Measurements from ENCODE around the gene MINK1. TPM values are rescaled to one million over a fixed set of nuclear protein-coding genes. Genes with fewer than 3 reads are reported as not detected.

Gene MINK1
- total and polyA plus RNA-seq, 7 donors, result 8.9 to 23.8 (median 19.2) TPM

GRCh38 chr17:4945944-4946280, 112.8 kb downstream of the MINK1 start:
- DNase-seq, result no peak
- H3K27me3 ChIP-seq (ENCODE audit: insufficient read depth in 3 of 3, low read length in 2 of 3), result no peaks in the 10 kb centered on the region
- intact Hi-C loops (cut with DNase I), result no loop called here
- WGBS, 3 donors, result 6 to 27% (median 24%) methylated on average over 3 to 4 of the region's 4 CpGs
- H3K9me3 ChIP-seq, result no peaks in the 10 kb centered on the region
- ATAC-seq, result no peak
- peaks cover 41% of the 10 kb centered on the region for H3K4me1 ChIP-seq
- H3K4me3 ChIP-seq, result peak overlapping the region; percentile 97
- H3K36me3 ChIP-seq (ENCODE audit: insufficient read depth in 1 of 2, low read depth in 1 of 2), result peaks cover 0 to 51% of the 10 kb centered on the region in 2 donors
- no peak for TF ChIP-seq CTCF (IDR thresholded peaks at IDR 0.05)
- H3K27ac ChIP-seq, result peak overlapping the region; percentile 96

- peak overlapping the region; percentile 96 for H3K27ac ChIP-seq
- WGBS, 3 donors, result 19 to 27% (median 20%) methylated on average over 16 of the region's 16 CpGs
- intact Hi-C loops (cut with DNase I), result no loop called here
- ATAC-seq (no peak), DNase-seq (no peak)
- H3K36me3 ChIP-seq (ENCODE audit: insufficient read depth in 1 of 2, low read depth in 1 of 2), result peaks cover 0 to 51% of the 10 kb centered on the region in 2 donors
- peaks cover 36% of the 10 kb centered on the region for H3K4me1 ChIP-seq
- TF ChIP-seq CTCF (IDR thresholded peaks at IDR 0.05), result no peak
- peak overlapping the region; percentile 97 for H3K4me3 ChIP-seq
- H3K27me3 ChIP-seq (ENCODE audit: insufficient read depth in 3 of 3, low read length in 2 of 3), result no peaks in the 10 kb centered on the region
- H3K9me3 ChIP-seq, result no peaks in the 10 kb centered on the region
Observed at GRCh38 chr17:4946312-4946976, 113.3 kb downstream of the MINK1 start.

GRCh38 chr17:4947010-4947410, 113.9 kb downstream of the MINK1 start:
- Histone ChIP-seq H3K9me3 (no peaks in the 10 kb centered on the region), H3K27me3 (ENCODE audit: insufficient read depth in 3 of 3, low read length in 2 of 3) (no peaks in the 10 kb centered on the region), H3K36me3 (ENCODE audit: insufficient read depth in 1 of 2, low read depth in 1 of 2) (peaks cover 0 to 49% of the 10 kb centered on the region in 2 donors), H3K4me3 (peak overlapping the region; percentile 97), H3K4me1 (peaks cover 33% of the 10 kb centered on the region), H3K27ac (peak overlapping the region; percentile 96)
- no peak for ATAC-seq
- DNase-seq, result peak in 1 of 2 donors; percentile 46
- no peak for TF ChIP-seq CTCF (IDR thresholded peaks at IDR 0.05)
- intact Hi-C loops (cut with DNase I), result no loop called here
- 15 to 27% (median 18%) methylated on average over 7 of the region's 7 CpGs for WGBS, 3 donors

Other genes starting within 250 kb of the MINK1 start
- 100 to 1,000 TPM; 248 to 524 (median 400) TPM for gene SMTNL2, start 248.8 kb upstream of the MINK1 start, total RNA-seq
- gene SMTNL2, start 248.8 kb upstream of the MINK1 start, polyA plus RNA-seq, result 100 to 1,000 TPM in 2 of 3 donors, 10 to 100 TPM in 1; 20.7 to 318 (median 210) TPM
- under 1 TPM in 2 of 4 donors, not detected in 2; 0.10 to 0.36 TPM for gene ALOX15, start 191.7 kb upstream of the MINK1 start, total RNA-seq
- gene ALOX15, start 191.7 kb upstream of the MINK1 start, polyA plus RNA-seq, result not detected
- gene PELP1, start 129.2 kb upstream of the MINK1 start, total RNA-seq, result 10 to 100 TPM; 51.7 to 57.2 (median 55.5) TPM
- 10 to 100 TPM; 17.5 to 38.6 (median 20.4) TPM for gene PELP1, start 129.2 kb upstream of the MINK1 start, polyA plus RNA-seq
- gene ARRB2, start 122.7 kb upstream of the MINK1 start, total RNA-seq, result 10 to 100 TPM; 12.1 to 16.5 (median 14.7) TPM
- 10 to 100 TPM in 1 of 3 donors, 1 to 10 TPM in 2; 6.6 to 11.8 (median 8.0) TPM for gene ARRB2, start 122.7 kb upstream of the MINK1 start, polyA plus RNA-seq
- 10 to 100 TPM; 19.2 to 26.6 (median 23.7) TPM for gene MED11, start 101.9 kb upstream of the MINK1 start, total RNA-seq
- 10 to 100 TPM; 44.0 to 52.1 (median 46.3) TPM for gene MED11, start 101.9 kb upstream of the MINK1 start, polyA plus RNA-seq
- under 1 TPM in 3 of 4 donors, not detected in 1; 0.08 to 0.30 (median 0.15) TPM for gene ZMYND15, start 93.5 kb upstream of the MINK1 start, total RNA-seq
- gene ZMYND15, start 93.5 kb upstream of the MINK1 start, polyA plus RNA-seq, result under 1 TPM in 2 of 3 donors, not detected in 1; 0.04 to 0.09 TPM
- 1 to 10 TPM; 1.7 to 5.4 (median 2.8) TPM for gene CXCL16, start 93.4 kb upstream of the MINK1 start, total RNA-seq
- under 1 TPM; 0.45 to 0.72 (median 0.48) TPM for gene CXCL16, start 93.4 kb upstream of the MINK1 start, polyA plus RNA-seq
- not detected for gene TM4SF5, start 61.5 kb upstream of the MINK1 start, total RNA-seq
- under 1 TPM in 1 of 3 donors, not detected in 2; 0.34 TPM for gene TM4SF5, start 61.5 kb upstream of the MINK1 start, polyA plus RNA-seq
- under 1 TPM; 0.42 to 0.84 (median 0.64) TPM for gene VMO1, start 47.0 kb upstream of the MINK1 start, total RNA-seq
- 1 to 10 TPM in 2 of 3 donors, under 1 TPM in 1; 0.84 to 3.1 (median 1.8) TPM for gene VMO1, start 47.0 kb upstream of the MINK1 start, polyA plus RNA-seq
- gene GLTPD2, start 44.4 kb upstream of the MINK1 start, total RNA-seq, result not detected
- not detected for gene GLTPD2, start 44.4 kb upstream of the MINK1 start, polyA plus RNA-seq
- 100 to 1,000 TPM; 160 to 254 (median 234) TPM for gene PSMB6, start 37.2 kb upstream of the MINK1 start, total RNA-seq
- 100 to 1,000 TPM; 416 to 561 (median 427) TPM for gene PSMB6, start 37.2 kb upstream of the MINK1 start, polyA plus RNA-seq
- 1 to 10 TPM; 3.7 to 7.5 (median 4.3) TPM for gene PLD2, start 26.2 kb upstream of the MINK1 start, total RNA-seq
- 1 to 10 TPM; 2.4 to 4.2 (median 3.0) TPM for gene PLD2, start 26.2 kb upstream of the MINK1 start, polyA plus RNA-seq
- gene C17orf107, start 66.2 kb downstream of the MINK1 start, total RNA-seq, result under 1 TPM in 2 of 4 donors, not detected in 2; 0.20 to 0.30 TPM
- gene C17orf107, start 66.2 kb downstream of the MINK1 start, polyA plus RNA-seq, result under 1 TPM; 0.01 to 0.10 (median 0.03) TPM
- 1 to 10 TPM in 1 of 4 donors, under 1 TPM in 3; 0.19 to 1.1 (median 0.28) TPM for gene CHRNE, start 69.8 kb downstream of the MINK1 start, total RNA-seq
- under 1 TPM; 0.16 to 0.70 (median 0.56) TPM for gene CHRNE, start 69.8 kb downstream of the MINK1 start, polyA plus RNA-seq
- gene GP1BA, start 98.9 kb downstream of the MINK1 start, total RNA-seq, result under 1 TPM in 1 of 4 donors, not detected in 3; 0.10 TPM
- gene GP1BA, start 98.9 kb downstream of the MINK1 start, polyA plus RNA-seq, result under 1 TPM in 2 of 3 donors, not detected in 1; 0.04 to 0.05 TPM
- gene SLC25A11, start 106.7 kb downstream of the MINK1 start, total RNA-seq, result 100 to 1,000 TPM in 3 of 4 donors, 10 to 100 TPM in 1; 97.1 to 225 (median 143) TPM
- 100 to 1,000 TPM; 125 to 163 (median 128) TPM for gene SLC25A11, start 106.7 kb downstream of the MINK1 start, polyA plus RNA-seq
- 10 to 100 TPM; 85.1 to 96.3 (median 87.3) TPM for gene RNF167, start 106.9 kb downstream of the MINK1 start, total RNA-seq
- 100 to 1,000 TPM in 1 of 3 donors, 10 to 100 TPM in 2; 85.7 to 151 (median 100.0) TPM for gene RNF167, start 106.9 kb downstream of the MINK1 start, polyA plus RNA-seq
- gene PFN1, start 115.2 kb downstream of the MINK1 start, total RNA-seq, result 100 to 1,000 TPM; 149 to 253 (median 205) TPM
- 1,000 to 10,000 TPM in 1 of 3 donors, 100 to 1,000 TPM in 2; 220 to 1,518 (median 312) TPM for gene PFN1, start 115.2 kb downstream of the MINK1 start, polyA plus RNA-seq
- gene ENO3, start 117.8 kb downstream of the MINK1 start, total RNA-seq, result 1,000 to 10,000 TPM; 2,251 to 3,238 (median 2,533) TPM
- gene ENO3, start 117.8 kb downstream of the MINK1 start, polyA plus RNA-seq, result 1,000 to 10,000 TPM; 1,126 to 5,696 (median 4,322) TPM
- gene SPAG7, start 134.5 kb downstream of the MINK1 start, total RNA-seq, result 100 to 1,000 TPM in 3 of 4 donors, 10 to 100 TPM in 1; 79.2 to 156 (median 111) TPM
- 100 to 1,000 TPM in 2 of 3 donors, 10 to 100 TPM in 1; 93.2 to 179 (median 170) TPM for gene SPAG7, start 134.5 kb downstream of the MINK1 start, polyA plus RNA-seq
- 10 to 100 TPM; 43.0 to 60.8 (median 51.0) TPM for gene CAMTA2, start 154.3 kb downstream of the MINK1 start, total RNA-seq
- gene CAMTA2, start 154.3 kb downstream of the MINK1 start, polyA plus RNA-seq, result 10 to 100 TPM; 30.3 to 50.2 (median 39.5) TPM
- gene INCA1, start 164.2 kb downstream of the MINK1 start, total RNA-seq, result 1 to 10 TPM; 2.9 to 4.9 (median 3.5) TPM
- 1 to 10 TPM; 1.6 to 4.1 (median 4.0) TPM for gene INCA1, start 164.2 kb downstream of the MINK1 start, polyA plus RNA-seq
- 1,000 to 10,000 TPM in 1 of 4 donors, 100 to 1,000 TPM in 3; 624 to 1,039 (median 691) TPM for gene KIF1C, start 164.6 kb downstream of the MINK1 start, total RNA-seq
- gene KIF1C, start 164.6 kb downstream of the MINK1 start, polyA plus RNA-seq, result 100 to 1,000 TPM; 204 to 445 (median 311) TPM
- gene SLC52A1, start 202.1 kb downstream of the MINK1 start, total RNA-seq, result not detected
- under 1 TPM in 2 of 3 donors, not detected in 1; 0.01 to 0.04 TPM for gene SLC52A1, start 202.1 kb downstream of the MINK1 start, polyA plus RNA-seq
- gene ZFP3, start 245.1 kb downstream of the MINK1 start, total RNA-seq, result 10 to 100 TPM in 1 of 4 donors, 1 to 10 TPM in 3; 6.8 to 12.3 (median 8.0) TPM
- gene ZFP3, start 245.1 kb downstream of the MINK1 start, polyA plus RNA-seq, result 10 to 100 TPM in 1 of 3 donors, 1 to 10 TPM in 2; 3.7 to 11.2 (median 3.9) TPM

All from psoas muscle (tissue), 8 donors.